Mesodermal cell (in vitro differentiated cells): ENCODE results near the gene NDFIP2.
"Not testable (repeated sequence)": the region's sequence is repeated elsewhere in the genome, so short reads cannot be mapped to it uniquely, and the experiment has no call there.

ENCODE experiments used
- H3K27ac ChIP-seq: 2 replicates; pipeline ENCODE4 v1.7.0; 2013; ENCODE audit warnings: mild to moderate bottlenecking, low read depth, low read length, moderate library complexity; ENCODE audit not compliant: severe bottlenecking
- H3K36me3 ChIP-seq: 2 replicates; pipeline ENCODE4 v1.7.1; 2013; ENCODE audit warnings: mild to moderate bottlenecking, low read length, moderate library complexity; ENCODE audit not compliant: control insufficient read depth, insufficient read depth
- H3K4me1 ChIP-seq: one replicate; pipeline ENCODE4 v1.7.1; 2013; ENCODE audit warnings: mild to moderate bottlenecking, low read length; ENCODE audit not compliant: insufficient read depth, control insufficient read depth, poor library complexity, severe bottlenecking
- H3K4me3 ChIP-seq: 2 replicates; pipeline ENCODE4 v1.7.0; 2013; ENCODE audit warnings: low read length, control low read depth, mild to moderate bottlenecking; ENCODE audit not compliant: insufficient read depth, poor library complexity, severe bottlenecking; ENCODE audit errors: extremely low read depth
- H3K9me3 ChIP-seq: 2 replicates; pipeline ENCODE4 v1.7.1; 2013; ENCODE audit warnings: mild to moderate bottlenecking, low read length, moderate library complexity; ENCODE audit not compliant: control insufficient read depth
- WGBS, 2 experiments: methylation state at CpG; one replicate each; pipeline ENCODE4 v1.1.5; 2013; ENCODE audit warnings: missing lambda C conversion rate in 2 of 2; ENCODE audit not compliant: insufficient coverage in 2 of 2; 5-methylcytosine and 5-hydroxymethylcytosine counted together

Gene NDFIP2

DNA sequence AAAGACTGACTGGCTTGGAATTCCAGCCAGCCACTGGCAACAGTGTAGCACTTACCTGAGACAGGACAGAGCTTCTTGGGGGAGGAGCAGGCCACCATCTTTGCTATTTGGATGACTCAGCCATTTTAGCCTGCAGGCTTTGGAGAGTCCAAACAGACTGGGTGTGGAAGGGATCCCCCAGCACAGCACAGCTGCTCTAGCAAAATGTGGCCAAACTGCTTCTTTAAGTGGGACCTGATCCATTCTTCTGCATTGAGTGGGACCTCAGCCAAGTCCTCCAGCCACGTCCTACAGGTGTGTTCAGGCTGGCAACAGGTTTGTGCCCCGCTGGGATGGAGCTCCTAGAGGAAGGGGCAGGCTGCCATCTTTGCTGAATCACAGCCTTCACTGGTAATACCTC lies 80.0 kb downstream of the NDFIP2 start:
- WGBS, 2 experiments = 90 to 100% methylated on average over 2 of the region's 2 CpGs
- Histone ChIP-seq H3K9me3 (peaks cover 26% of the 10 kb centered on the region), H3K4me3 (no peak overlapping the region), H3K27ac (no peak overlapping the region), H3K36me3 (peaks cover 32% of the 10 kb centered on the region), H3K4me1 (no peaks in the 10 kb centered on the region)

DNA sequence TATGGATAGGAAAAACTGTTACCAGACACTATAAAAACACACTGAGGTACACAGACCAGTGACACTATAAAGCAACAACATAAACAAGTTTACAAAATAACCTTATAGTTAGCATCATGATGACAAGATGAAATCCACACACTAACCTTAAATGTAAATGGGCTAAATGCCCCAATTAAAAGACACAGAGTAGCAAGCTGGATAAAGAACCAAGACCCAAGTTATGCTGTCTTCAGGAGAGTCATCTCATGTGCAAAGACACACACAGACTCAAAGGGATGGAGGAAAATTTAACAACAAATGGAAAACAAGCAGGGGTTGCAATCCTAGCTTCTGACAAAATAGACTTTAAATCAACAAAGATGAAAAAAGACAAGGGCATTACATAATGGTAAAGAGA lies 81.6 kb downstream of the NDFIP2 start:
- no peak overlapping the region for H3K27ac ChIP-seq
- peaks cover 26% of the 10 kb centered on the region for H3K9me3 ChIP-seq
- H3K4me3 ChIP-seq = no peak overlapping the region
- H3K4me1 ChIP-seq = no peaks in the 10 kb centered on the region
- peaks cover 32% of the 10 kb centered on the region for H3K36me3 ChIP-seq

DNA sequence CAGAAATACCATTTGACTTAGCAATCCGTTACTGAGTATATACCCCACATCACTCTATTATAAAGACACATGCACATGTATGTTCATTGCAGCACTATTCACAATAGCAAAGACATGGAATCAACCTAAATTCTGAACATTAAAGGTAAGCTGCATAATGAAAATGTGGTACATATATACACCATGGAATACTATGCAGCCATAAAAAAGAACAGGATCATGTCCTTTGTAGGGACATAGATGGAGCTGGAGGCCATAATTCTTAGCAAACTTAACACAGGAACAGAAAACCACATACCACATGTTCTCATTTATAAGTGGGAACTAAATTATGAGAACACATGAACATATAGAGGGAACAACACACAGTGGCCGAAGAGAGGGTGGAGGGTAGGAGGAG lies 85.2 kb downstream of the NDFIP2 start:
- peaks cover 15% of the 10 kb centered on the region for H3K9me3 ChIP-seq
- no peak overlapping the region for H3K27ac ChIP-seq
- H3K4me3 ChIP-seq = no peak overlapping the region
- H3K4me1 ChIP-seq = no peaks in the 10 kb centered on the region
- H3K36me3 ChIP-seq = peaks cover 6% of the 10 kb centered on the region
- WGBS, 2 experiments = 90% methylated on average over 2 of the region's 2 CpGs; no CpG with 5 or more reads in 1 of the 2 experiments

DNA sequence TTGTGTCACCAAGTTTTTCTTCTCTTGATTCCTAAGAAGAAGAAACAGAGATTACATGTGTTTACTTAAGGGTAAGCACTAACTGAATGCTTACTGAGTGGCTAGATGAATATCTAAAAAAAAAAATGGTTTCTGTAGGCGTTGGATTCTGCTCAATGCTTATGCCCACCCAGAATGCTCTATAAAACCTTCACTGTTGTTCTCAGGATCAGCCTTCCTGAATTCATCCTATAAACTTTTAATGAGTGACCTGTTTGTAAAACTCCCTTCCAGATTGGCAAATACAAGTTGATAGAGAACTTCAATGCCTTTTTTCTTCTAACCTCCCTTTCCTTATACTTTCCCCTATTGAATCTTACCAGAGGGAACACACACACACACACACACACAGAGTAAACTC lies 90.2 kb downstream of the NDFIP2 start:
- no peak overlapping the region for H3K27ac ChIP-seq
- H3K4me3 ChIP-seq = no peak overlapping the region
- H3K4me1 ChIP-seq = no peaks in the 10 kb centered on the region
- H3K9me3 ChIP-seq = peaks cover 2% of the 10 kb centered on the region
- H3K36me3 ChIP-seq = no peaks in the 10 kb centered on the region
- WGBS, 2 experiments = no CpG with 5 or more reads among the region's 1 CpG

DNA sequence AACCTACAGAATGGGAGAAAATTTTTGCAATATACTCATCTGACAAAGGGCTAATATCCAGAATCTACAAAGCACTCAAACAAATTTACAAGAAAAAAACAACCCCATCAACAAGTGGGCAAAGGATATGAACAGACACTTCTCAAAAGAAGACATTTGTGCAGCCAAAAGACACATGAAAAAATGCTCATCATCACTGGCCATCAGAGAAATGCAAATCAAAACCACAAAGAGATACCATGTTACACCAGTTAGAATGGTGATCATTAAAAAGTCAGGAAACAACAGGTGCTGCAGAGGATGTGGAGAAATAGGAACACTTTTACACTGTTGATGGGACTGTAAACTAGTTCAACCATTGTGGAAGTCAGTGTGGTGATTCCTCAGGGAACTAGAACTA lies 92.9 kb downstream of the NDFIP2 start:
- H3K36me3 ChIP-seq, H3K9me3 ChIP-seq, H3K4me3 ChIP-seq, H3K4me1 ChIP-seq, H3K27ac ChIP-seq: not testable (repeated sequence)

DNA sequence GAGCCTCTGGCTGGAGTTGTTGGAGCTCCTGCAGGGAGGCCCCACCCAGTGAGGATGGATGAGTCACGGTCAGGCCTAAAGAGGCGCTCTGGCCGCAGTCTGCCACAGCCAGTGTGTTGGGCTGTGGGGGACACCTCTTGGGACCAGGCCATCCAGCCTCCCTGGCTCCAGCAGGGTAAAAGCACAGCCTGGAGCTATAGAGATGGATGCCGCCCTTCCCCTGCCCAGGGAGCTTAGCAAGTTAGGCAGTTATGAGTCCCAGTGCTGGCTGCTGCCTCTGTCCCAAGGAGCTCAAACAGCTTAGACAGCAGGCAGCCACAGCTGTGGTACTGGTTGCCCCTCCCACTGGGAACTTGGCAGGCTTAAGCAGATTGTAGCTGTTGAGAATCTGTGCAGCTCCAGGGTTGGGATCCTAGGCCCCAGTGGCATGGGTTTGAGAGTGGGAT lies 100.9 kb downstream of the NDFIP2 start:
- peak overlapping the region; percentile 10 for H3K27ac ChIP-seq
- no peaks in the 10 kb centered on the region for H3K36me3 ChIP-seq
- no peak overlapping the region for H3K4me3 ChIP-seq
- peaks cover 15% of the 10 kb centered on the region for H3K9me3 ChIP-seq
- WGBS, 2 experiments = 81 to 88% methylated on average over 4 of the region's 4 CpGs
- peaks cover 4% of the 10 kb centered on the region for H3K4me1 ChIP-seq

DNA sequence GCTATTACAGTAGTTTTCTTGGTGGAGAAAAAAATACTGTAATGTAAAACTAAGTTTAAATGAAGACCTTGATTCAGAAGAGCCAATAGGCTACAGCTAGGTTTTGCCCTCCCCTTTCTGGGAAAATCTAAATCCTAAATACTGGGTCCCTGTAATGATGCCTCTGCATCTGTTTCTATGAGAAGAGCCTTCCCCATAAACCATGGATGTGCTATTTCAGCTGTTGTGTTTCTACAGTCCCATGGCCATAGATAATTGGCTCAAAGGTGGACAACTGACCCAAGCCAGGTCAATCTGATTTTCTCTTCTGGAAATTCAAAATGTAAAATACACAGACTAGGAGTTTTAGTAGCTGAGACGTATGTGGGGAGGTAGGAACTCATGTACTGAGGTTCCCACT lies 101.9 kb downstream of the NDFIP2 start:
- no CpG with 5 or more reads among the region's 1 CpG for WGBS, 2 experiments
- peaks cover 4% of the 10 kb centered on the region for H3K4me1 ChIP-seq
- no peaks in the 10 kb centered on the region for H3K36me3 ChIP-seq
- no peak overlapping the region for H3K27ac ChIP-seq
- peaks cover 15% of the 10 kb centered on the region for H3K9me3 ChIP-seq
- no peak overlapping the region for H3K4me3 ChIP-seq

DNA sequence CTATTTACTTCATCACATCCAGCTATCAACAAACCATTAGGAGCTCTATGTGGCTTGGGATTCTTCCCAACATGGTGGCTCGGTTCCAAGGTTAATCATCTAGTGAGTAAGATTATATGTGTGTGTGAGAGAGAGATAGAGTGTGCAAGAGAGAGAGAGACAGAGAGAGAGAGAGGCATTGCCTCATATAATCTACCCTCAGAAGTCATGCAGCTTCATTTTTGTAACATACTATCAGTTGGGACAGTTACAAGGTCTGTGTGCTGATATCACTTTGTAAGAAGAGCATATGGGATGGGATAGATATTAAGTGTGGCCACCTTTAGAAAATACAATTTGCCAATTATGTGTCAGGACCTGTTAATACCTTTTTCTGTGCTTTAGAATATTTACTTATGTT lies 104.1 kb downstream of the NDFIP2 start:
- peaks cover 4% of the 10 kb centered on the region for H3K4me1 ChIP-seq
- H3K27ac ChIP-seq = no peak overlapping the region
- H3K4me3 ChIP-seq = no peak overlapping the region
- peaks cover 9% of the 10 kb centered on the region for H3K9me3 ChIP-seq
- no CpG with 5 or more reads among the region's 1 CpG for WGBS, 2 experiments
- no peaks in the 10 kb centered on the region for H3K36me3 ChIP-seq

DNA sequence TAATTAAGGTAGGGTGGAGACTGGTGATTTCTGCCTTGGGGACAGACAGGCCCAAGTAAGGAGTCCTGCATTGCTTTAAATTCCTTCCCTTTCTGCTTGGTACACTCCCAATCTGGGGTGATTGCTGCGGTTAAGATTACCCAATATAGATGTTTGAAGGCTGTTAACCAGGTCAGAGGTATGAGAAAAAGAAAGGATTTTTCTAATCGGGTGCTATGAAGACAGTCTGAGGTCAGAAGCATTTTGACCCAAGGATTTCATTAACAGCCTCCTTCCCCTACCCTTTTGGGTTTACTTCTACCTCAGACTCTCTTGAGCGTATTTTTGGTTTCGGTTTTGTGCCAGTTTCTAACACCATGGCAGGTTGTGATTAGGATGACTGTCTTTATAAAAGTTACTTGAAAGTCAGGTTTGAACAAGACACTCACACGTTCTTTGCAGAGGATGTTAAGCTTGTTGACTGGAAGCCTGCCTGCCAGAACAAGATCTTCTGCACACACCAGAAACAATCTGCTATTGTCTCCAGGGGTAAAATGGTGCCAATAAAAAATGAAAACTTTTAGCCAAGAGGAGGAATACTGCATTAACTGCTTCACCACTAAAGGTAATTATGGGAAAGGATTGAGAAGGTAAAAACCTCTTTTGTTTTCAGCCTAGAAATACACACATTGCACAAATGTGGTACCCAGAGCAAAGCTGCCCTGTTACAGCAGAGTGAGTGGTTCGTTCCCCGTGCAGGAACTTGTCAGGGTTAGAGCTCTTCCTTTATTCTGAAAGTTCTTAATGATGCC lies 108.8 kb downstream of the NDFIP2 start:
- 92% methylated on average over 2 of the region's 7 CpGs; no CpG with 5 or more reads in 1 of the 2 experiments for WGBS, 2 experiments
- H3K4me1 ChIP-seq = no peaks in the 10 kb centered on the region
- peaks cover 4% of the 10 kb centered on the region for H3K9me3 ChIP-seq
- H3K4me3 ChIP-seq = no peak overlapping the region
- no peaks in the 10 kb centered on the region for H3K36me3 ChIP-seq
- H3K27ac ChIP-seq = no peak overlapping the region

DNA sequence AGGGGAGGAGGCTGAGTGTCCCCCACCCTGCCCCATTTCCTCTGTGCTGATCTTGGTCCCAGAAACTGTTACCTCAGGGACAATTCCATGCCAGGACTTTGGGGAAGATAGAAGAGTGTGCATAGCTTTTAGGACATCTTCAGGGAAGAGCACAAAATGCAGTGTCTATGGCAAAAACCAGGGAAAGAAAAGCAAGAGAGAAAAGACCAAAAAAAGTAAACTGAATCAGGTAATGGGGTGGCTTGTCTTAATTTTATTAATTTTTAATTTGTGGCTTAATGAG lies 109.4 kb downstream of the NDFIP2 start:
- Histone ChIP-seq H3K27ac (no peak overlapping the region), H3K4me1 (no peaks in the 10 kb centered on the region), H3K9me3 (no peaks in the 10 kb centered on the region), H3K36me3 (no peaks in the 10 kb centered on the region), H3K4me3 (no peak overlapping the region)

DNA sequence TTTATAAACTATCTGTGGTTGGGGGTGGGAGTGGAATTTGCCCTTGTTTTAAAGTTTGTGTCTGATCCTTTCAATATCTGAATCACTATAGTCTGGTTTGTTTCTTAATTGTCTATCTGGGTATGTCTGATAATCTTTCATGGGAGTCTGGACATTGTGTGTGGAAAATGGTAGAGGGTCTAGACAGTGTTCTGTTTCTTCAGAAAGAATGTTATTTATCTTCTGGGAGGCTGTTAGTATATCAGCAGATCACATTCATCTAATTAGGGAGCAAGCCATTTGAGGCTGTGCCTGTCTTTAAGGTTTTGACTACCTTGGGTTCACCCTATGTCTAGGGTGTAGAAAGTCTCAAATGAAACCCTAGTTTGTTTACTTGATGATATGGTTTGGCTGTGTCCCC lies 110.5 kb downstream of the NDFIP2 start:
- no peaks in the 10 kb centered on the region for H3K4me1 ChIP-seq
- H3K36me3 ChIP-seq = no peaks in the 10 kb centered on the region
- no peak overlapping the region for H3K4me3 ChIP-seq
- no peak overlapping the region for H3K27ac ChIP-seq
- H3K9me3 ChIP-seq = no peaks in the 10 kb centered on the region
